ENCODE data around the gene IGF1R. TPM values are rescaled to one million over a fixed set of nuclear protein-coding genes. Genes with fewer than 3 reads are reported as not detected.

Gene IGF1R
- total and polyA plus RNA-seq, 4 donors, result 5.9 to 154 (median 27.6) TPM

- ATAC-seq (ENCODE audit: insufficient read depth, low FRiP score), result no peak
- TF ChIP-seq CTCF (IDR thresholded peaks at IDR 0.05; ENCODE audit: control extremely low read depth, extremely low read depth), result no peak
- Histone ChIP-seq H3K4me3 (no peak overlapping the region), H3K9ac (ENCODE audit: insufficient read depth in 1 of 2, low read length in 2 of 2) (no peak overlapping the region), H3K4me1 (ENCODE audit: control insufficient read depth in 5 of 5, insufficient read depth in 5 of 5, low read length in 5 of 5) (peaks cover 0 to 22% (median 14%) of the 10 kb centered on the region in 5 donors), H3K27ac (ENCODE audit: low read depth in 1 of 2, low read length in 1 of 2) (no peak overlapping the region), H3K27me3 (ENCODE audit: control insufficient read depth in 3 of 3, insufficient read depth in 3 of 3, low read length in 2 of 3) (no peaks in the 10 kb centered on the region), H3K9me3 (ENCODE audit: control insufficient read depth in 4 of 4, insufficient read depth in 3 of 4, low read length in 3 of 4) (peaks cover 0 to 2% (median 0%) of the 10 kb centered on the region in 4 donors), H3K36me3 (ENCODE audit: control insufficient read depth in 4 of 4, insufficient read depth in 4 of 4, low read length in 4 of 4) (no peaks in the 10 kb centered on the region)
- WGBS, 2 donors, result 94 to 95% methylated on average over 29 of the region's 29 CpGs
- no peak for DNase-seq
Measured at GRCh38 chr15:98969126-98969735, 320.9 kb downstream of the IGF1R start.

- whole genome bisulfite sequencing, 2 donors, result 95 to 96% methylated on average over 8 of the region's 8 CpGs
- TF ChIP-seq CTCF (IDR thresholded peaks at IDR 0.05; ENCODE audit: control extremely low read depth, extremely low read depth), result no peak
- no peak for ATAC-seq (ENCODE audit: insufficient read depth, low FRiP score)
Measured at GRCh38 chr15:98970799-98971198, 322.5 kb downstream of the IGF1R start.

GRCh38 chr15:98976500-98976899, 328.2 kb downstream of the IGF1R start:
- ATAC-seq (ENCODE audit: insufficient read depth, low FRiP score), result no peak
- Histone ChIP-seq H3K36me3 (ENCODE audit: control insufficient read depth in 4 of 4, insufficient read depth in 4 of 4, low read length in 4 of 4) (no peaks in the 10 kb centered on the region), H3K27ac (ENCODE audit: low read depth in 1 of 2, low read length in 1 of 2) (no peak overlapping the region), H3K9me3 (ENCODE audit: control insufficient read depth in 4 of 4, insufficient read depth in 3 of 4, low read length in 3 of 4) (no peaks in the 10 kb centered on the region), H3K9ac (ENCODE audit: insufficient read depth in 1 of 2, low read length in 2 of 2) (no peak overlapping the region), H3K27me3 (ENCODE audit: control insufficient read depth in 3 of 3, insufficient read depth in 3 of 3, low read length in 2 of 3) (no peaks in the 10 kb centered on the region), H3K4me1 (ENCODE audit: control insufficient read depth in 5 of 5, insufficient read depth in 5 of 5, low read length in 5 of 5) (no peaks in the 10 kb centered on the region), H3K4me3 (no peak overlapping the region)
- no peak for TF ChIP-seq CTCF (IDR thresholded peaks at IDR 0.05; ENCODE audit: control extremely low read depth, extremely low read depth)
- 92 to 96% methylated on average over 1 of the region's 1 CpG for WGBS, 2 donors
- DNase-seq, result no peak

More at GRCh38 chr15:98970799-98971198, 322.5 kb downstream of the IGF1R start:
- Histone ChIP-seq H3K36me3 (ENCODE audit: control insufficient read depth in 4 of 4, insufficient read depth in 4 of 4, low read length in 4 of 4) (no peaks in the 10 kb centered on the region), H3K9me3 (ENCODE audit: control insufficient read depth in 4 of 4, insufficient read depth in 3 of 4, low read length in 3 of 4) (peaks cover 0 to 2% (median 0%) of the 10 kb centered on the region in 4 donors), H3K27ac (ENCODE audit: low read depth in 1 of 2, low read length in 1 of 2) (no peak overlapping the region), H3K27me3 (ENCODE audit: control insufficient read depth in 3 of 3, insufficient read depth in 3 of 3, low read length in 2 of 3) (no peaks in the 10 kb centered on the region), H3K9ac (ENCODE audit: insufficient read depth in 1 of 2, low read length in 2 of 2) (no peak overlapping the region), H3K4me1 (ENCODE audit: control insufficient read depth in 5 of 5, insufficient read depth in 5 of 5, low read length in 5 of 5) (peaks cover 0 to 10% (median 5%) of the 10 kb centered on the region in 5 donors), H3K4me3 (no peak overlapping the region)
- no peak for DNase-seq

DNA sequence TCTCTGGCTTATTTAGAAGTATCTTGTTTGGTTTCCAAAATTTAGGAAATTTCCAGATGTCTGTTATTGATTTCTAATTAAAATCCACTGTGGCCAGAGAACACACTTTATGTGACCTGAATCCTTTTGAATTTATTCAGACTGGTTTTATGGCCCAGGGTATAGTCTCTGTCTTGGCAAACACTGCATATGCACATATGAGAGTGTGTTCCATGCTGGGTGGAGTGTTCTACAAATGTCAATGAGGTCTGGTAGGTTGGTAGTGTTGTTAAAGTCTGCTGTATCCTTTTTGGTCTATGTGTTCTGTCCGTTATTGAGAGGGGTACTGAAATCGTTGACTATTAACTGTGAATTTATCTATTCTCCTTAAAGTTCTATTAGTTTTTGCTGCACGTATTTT, 329.1 kb downstream of the IGF1R start:
- Histone ChIP-seq H3K4me3 (no peak overlapping the region), H3K9ac (ENCODE audit: insufficient read depth in 1 of 2, low read length in 2 of 2) (no peak overlapping the region), H3K4me1 (ENCODE audit: control insufficient read depth in 5 of 5, insufficient read depth in 5 of 5, low read length in 5 of 5) (no peaks in the 10 kb centered on the region), H3K27ac (ENCODE audit: low read depth in 1 of 2, low read length in 1 of 2) (no peak overlapping the region), H3K27me3 (ENCODE audit: control insufficient read depth in 3 of 3, insufficient read depth in 3 of 3, low read length in 2 of 3) (no peaks in the 10 kb centered on the region), H3K9me3 (ENCODE audit: control insufficient read depth in 4 of 4, insufficient read depth in 3 of 4, low read length in 3 of 4) (no peaks in the 10 kb centered on the region), H3K36me3 (ENCODE audit: control insufficient read depth in 4 of 4, insufficient read depth in 4 of 4, low read length in 4 of 4) (no peaks in the 10 kb centered on the region)
- WGBS, 2 donors, result 87 to 95% methylated on average over 3 of the region's 3 CpGs
- no peak for TF ChIP-seq CTCF (IDR thresholded peaks at IDR 0.05; ENCODE audit: control extremely low read depth, extremely low read depth)
- DNase-seq, result no peak
- ATAC-seq (ENCODE audit: insufficient read depth, low FRiP score), result no peak

All from lung (tissue), 12 donors.